ENCODE results near the gene C1QTNF12.
A peak's percentile ranks its signal among the peaks of the same experiment; 100 is the strongest.

Gene C1QTNF12

GRCh38 chr1:1213345-1214265, 32.9 kb downstream of the C1QTNF12 start, which contains the start of gene TNFRSF4:
Gene TNFRSF4, minus strand, starts transcription at chr1:1214153. Its CDS starts 26 bp downstream, at chr1:1214127.
- no peak for TF ChIP-seq CTCF (IDR thresholded peaks at IDR 0.05; ENCODE audit: insufficient read depth, low read length, poor library complexity, severe bottlenecking)
- H3K4me3 ChIP-seq (replicated peaks; ENCODE audit: low read depth, low read length): peak within 1 kb of the TSS; percentile 39
- peaks cover 19% of the 10 kb centered on the region for H3K36me3 ChIP-seq (ENCODE audit: control insufficient read depth, insufficient read depth, low read length)
- no peaks in the 10 kb centered on the region for H3K27me3 ChIP-seq (replicated peaks; ENCODE audit: control insufficient read depth, insufficient read depth, low read length)
- DNase-seq (ENCODE audit: extremely low read depth, insufficient read length): peak; percentile 38

- H3K27me3 ChIP-seq (replicated peaks; ENCODE audit: control insufficient read depth, insufficient read depth, low read length): no peaks in the 10 kb centered on the region
- H3K36me3 ChIP-seq (ENCODE audit: control insufficient read depth, insufficient read depth, low read length): peaks cover 13% of the 10 kb centered on the region
- DNase-seq (ENCODE audit: extremely low read depth, insufficient read length): peak; percentile 65
- TF ChIP-seq CTCF (IDR thresholded peaks at IDR 0.05; ENCODE audit: insufficient read depth, low read length, poor library complexity, severe bottlenecking): no peak
- peak overlapping the region; percentile 39 for H3K4me3 ChIP-seq (replicated peaks; ENCODE audit: low read depth, low read length)
Measured at GRCh38 chr1:1212780-1213344, 33.7 kb downstream of the C1QTNF12 start.

- peaks cover 9% of the 10 kb centered on the region for H3K36me3 ChIP-seq (ENCODE audit: control insufficient read depth, insufficient read depth, low read length)
- no peaks in the 10 kb centered on the region for H3K27me3 ChIP-seq (replicated peaks; ENCODE audit: control insufficient read depth, insufficient read depth, low read length)
- peak; percentile 10 for DNase-seq (ENCODE audit: extremely low read depth, insufficient read length)
- TF ChIP-seq CTCF (IDR thresholded peaks at IDR 0.05; ENCODE audit: insufficient read depth, low read length, poor library complexity, severe bottlenecking): no peak
- no peak overlapping the region for H3K4me3 ChIP-seq (replicated peaks; ENCODE audit: low read depth, low read length)
Measured at GRCh38 chr1:1211541-1212441, 34.7 kb downstream of the C1QTNF12 start.

GRCh38 chr1:1210726-1211540, 35.6 kb downstream of the C1QTNF12 start:
- H3K36me3 ChIP-seq (ENCODE audit: control insufficient read depth, insufficient read depth, low read length): peaks cover 4% of the 10 kb centered on the region
- H3K27me3 ChIP-seq (replicated peaks; ENCODE audit: control insufficient read depth, insufficient read depth, low read length): no peaks in the 10 kb centered on the region; the same call in 1 of the 2 replicates
- TF ChIP-seq CTCF (IDR thresholded peaks at IDR 0.05; ENCODE audit: insufficient read depth, low read length, poor library complexity, severe bottlenecking): no peak
- no peak overlapping the region for H3K4me3 ChIP-seq (replicated peaks; ENCODE audit: low read depth, low read length)
- no peak for DNase-seq (ENCODE audit: extremely low read depth, insufficient read length)

Measured in GM06990 (cell line).